ENCODE results near the gene ISL2.

- no peak for TF ChIP-seq CTCF (IDR thresholded peaks at IDR 0.05)
- TF ChIP-seq POLR2A (IDR thresholded peaks at IDR 0.05): no peak
These were observed 16.6 kb upstream of the ISL2 start for GRCh38 chr15:76320012-76320411.

All from Peyer's patch (tissue), 4 donors.